ENCODE data around the gene MRM2. TPM values are rescaled to one million over a fixed set of nuclear protein-coding genes. Genes with fewer than 3 reads are reported as not detected.
A peak's percentile ranks its signal among the peaks of the same experiment; 100 is the strongest.

Gene MRM2
- total and polyA plus RNA-seq, 10 of the 15 experiments (the other 5 are each of a cell fraction or from before 2014, with no cell fraction given): 43.2 to 128 (median 71.4) TPM

GRCh38 chr7:2241580-2242540 lies at the start of gene MRM2, which contains the start of gene NUDT1 (continued):
- TF ChIP-seq ATF7 (IDR thresholded peaks at IDR 0.05; ENCODE audit: low read depth) (peak; percentile 11; the same call in 1 of the 2 replicates), STAT3 (IDR thresholded peaks at IDR 0.05; ENCODE audit: low read depth, low read length) (no peak), EGR1 (IDR thresholded peaks at IDR 0.05; ENCODE audit: borderline replicate concordance in 1 of 2, low read depth in 2 of 2, low read length in 2 of 2) (peak in 1 of 2 experiments; percentile 35; a peak in 1 of 3 replicates), CBX5 (IDR thresholded peaks at IDR 0.05; ENCODE audit: low read depth) (no peak), KLF5 (IDR thresholded peaks at IDR 0.05; ENCODE audit: partially characterized antibody) (peak; percentile 77), GATAD2B (conservative IDR thresholded peaks at IDR 0.05; ENCODE audit: low read depth) (peak; percentile 71; the same call in 1 of the 2 replicates), BMI1 (IDR thresholded peaks at IDR 0.05; ENCODE audit: borderline replicate concordance) (no peak), CREM (IDR thresholded peaks at IDR 0.05; ENCODE audit: low read depth) (peak; percentile 59; the same call in 1 of the 2 replicates), HCFC1 (IDR thresholded peaks at IDR 0.05; ENCODE audit: low read length) (peak; percentile 48), MXI1 (IDR thresholded peaks at IDR 0.05; ENCODE audit: low read depth, low read length) (peak; percentile 92), WRNIP1 (IDR thresholded peaks at IDR 0.05; ENCODE audit: borderline replicate concordance, low read depth, low read length) (no peak), MLLT1 (IDR thresholded peaks at IDR 0.05) (peak; percentile 57; the same call in 1 of the 2 replicates), CREB1 (IDR thresholded peaks at IDR 0.05; ENCODE audit: low read depth) (peak; percentile 68; the same call in 1 of the 2 replicates), BHLHE40 (IDR thresholded peaks at IDR 0.05; ENCODE audit: borderline replicate concordance in 1 of 2, low read depth in 2 of 2, low read length in 1 of 2) (peak; percentile 30 to 81; a peak in 3 of 4 replicates), DPF2 (IDR thresholded peaks at IDR 0.05) (peak; percentile 71; the same call in 1 of the 2 replicates), RFX5 (IDR thresholded peaks at IDR 0.05; ENCODE audit: low read depth, low read length) (no peak), RELA (IDR thresholded peaks at IDR 0.05; ENCODE audit: borderline replicate concordance, partially characterized antibody) (peak; percentile 72), SMAD1 (IDR thresholded peaks at IDR 0.05; ENCODE audit: low read depth, partially characterized antibody) (peak; percentile 44), MYC (IDR thresholded peaks at IDR 0.05; ENCODE audit: insufficient read depth, insufficient read length, insufficient replicate concordance, low read length, severe bottlenecking) (no peak), FOXK2 (IDR thresholded peaks at IDR 0.05) (no peak)
- TF ChIP-seq, protein P1, sequence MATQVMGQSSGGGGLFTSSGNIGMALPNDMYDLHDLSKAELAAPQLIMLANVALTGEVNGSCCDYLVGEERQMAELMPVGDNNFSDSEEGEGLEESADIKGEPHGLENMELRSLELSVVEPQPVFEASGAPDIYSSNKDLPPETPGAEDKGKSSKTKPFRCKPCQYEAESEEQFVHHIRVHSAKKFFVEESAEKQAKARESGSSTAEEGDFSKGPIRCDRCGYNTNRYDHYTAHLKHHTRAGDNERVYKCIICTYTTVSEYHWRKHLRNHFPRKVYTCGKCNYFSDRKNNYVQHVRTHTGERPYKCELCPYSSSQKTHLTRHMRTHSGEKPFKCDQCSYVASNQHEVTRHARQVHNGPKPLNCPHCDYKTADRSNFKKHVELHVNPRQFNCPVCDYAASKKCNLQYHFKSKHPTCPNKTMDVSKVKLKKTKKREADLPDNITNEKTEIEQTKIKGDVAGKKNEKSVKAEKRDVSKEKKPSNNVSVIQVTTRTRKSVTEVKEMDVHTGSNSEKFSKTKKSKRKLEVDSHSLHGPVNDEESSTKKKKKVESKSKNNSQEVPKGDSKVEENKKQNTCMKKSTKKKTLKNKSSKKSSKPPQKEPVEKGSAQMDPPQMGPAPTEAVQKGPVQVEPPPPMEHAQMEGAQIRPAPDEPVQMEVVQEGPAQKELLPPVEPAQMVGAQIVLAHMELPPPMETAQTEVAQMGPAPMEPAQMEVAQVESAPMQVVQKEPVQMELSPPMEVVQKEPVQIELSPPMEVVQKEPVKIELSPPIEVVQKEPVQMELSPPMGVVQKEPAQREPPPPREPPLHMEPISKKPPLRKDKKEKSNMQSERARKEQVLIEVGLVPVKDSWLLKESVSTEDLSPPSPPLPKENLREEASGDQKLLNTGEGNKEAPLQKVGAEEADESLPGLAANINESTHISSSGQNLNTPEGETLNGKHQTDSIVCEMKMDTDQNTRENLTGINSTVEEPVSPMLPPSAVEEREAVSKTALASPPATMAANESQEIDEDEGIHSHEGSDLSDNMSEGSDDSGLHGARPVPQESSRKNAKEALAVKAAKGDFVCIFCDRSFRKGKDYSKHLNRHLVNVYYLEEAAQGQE (IDR thresholded peaks at IDR 0.05; ENCODE audit: low read depth, low read length): peak; percentile 39; the same call in 1 of the 2 replicates
- TF ChIP-seq, protein P2, sequence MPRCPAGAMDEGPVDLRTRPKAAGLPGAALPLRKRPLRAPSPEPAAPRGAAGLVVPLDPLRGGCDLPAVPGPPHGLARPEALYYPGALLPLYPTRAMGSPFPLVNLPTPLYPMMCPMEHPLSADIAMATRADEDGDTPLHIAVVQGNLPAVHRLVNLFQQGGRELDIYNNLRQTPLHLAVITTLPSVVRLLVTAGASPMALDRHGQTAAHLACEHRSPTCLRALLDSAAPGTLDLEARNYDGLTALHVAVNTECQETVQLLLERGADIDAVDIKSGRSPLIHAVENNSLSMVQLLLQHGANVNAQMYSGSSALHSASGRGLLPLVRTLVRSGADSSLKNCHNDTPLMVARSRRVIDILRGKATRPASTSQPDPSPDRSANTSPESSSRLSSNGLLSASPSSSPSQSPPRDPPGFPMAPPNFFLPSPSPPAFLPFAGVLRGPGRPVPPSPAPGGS (IDR thresholded peaks at IDR 0.05; ENCODE audit: borderline replicate concordance, insufficient read depth, low read depth, low read length, poor library complexity, severe bottlenecking): peak; percentile 51
